ENCODE measurements around the gene CCM2.

Gene CCM2

DNA sequence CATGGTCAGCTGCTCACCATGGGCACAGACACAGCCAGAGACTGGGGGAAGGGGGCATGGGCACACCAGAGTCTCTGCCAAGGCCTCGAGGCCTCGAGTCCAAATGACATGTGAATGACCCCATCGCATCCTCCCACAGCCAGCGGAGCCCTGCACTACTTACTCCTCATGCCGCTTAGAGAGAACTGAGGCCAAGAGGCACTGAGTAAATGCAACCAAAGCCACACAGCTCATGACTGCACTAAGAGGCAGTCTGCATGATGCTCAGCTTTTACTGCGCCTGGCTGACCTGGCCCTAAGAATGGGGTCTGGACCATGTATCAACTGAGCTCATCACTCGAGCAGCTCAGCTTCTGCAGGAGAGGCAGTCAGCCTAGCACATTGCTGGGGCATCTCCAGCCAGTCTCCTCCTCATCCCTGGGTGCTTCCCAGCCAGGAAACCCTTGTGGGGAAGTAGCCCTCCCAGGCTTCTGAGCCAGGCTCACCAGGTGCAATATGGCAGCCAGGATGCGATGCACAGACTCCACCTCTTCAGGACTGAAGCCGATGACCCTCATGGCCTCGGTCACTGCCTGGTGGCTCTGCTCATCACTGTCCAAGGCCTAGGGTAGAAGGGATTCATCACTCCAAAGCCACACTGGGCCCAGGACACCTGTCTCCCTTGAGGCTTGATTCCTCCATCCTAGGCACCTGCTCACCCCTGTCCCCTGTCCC is 28.7 kb upstream of the CCM2 start:
- H3K9ac ChIP-seq (ENCODE audit: low read depth, low read length) = no peak overlapping the region
- H3K4me1 ChIP-seq (ENCODE audit: control insufficient read depth, insufficient read depth, low read length) = no peaks in the 10 kb centered on the region
- no peaks in the 10 kb centered on the region for H3K9me3 ChIP-seq (ENCODE audit: control insufficient read depth, insufficient read depth, low read length)
- no peaks in the 10 kb centered on the region for H3K27me3 ChIP-seq (ENCODE audit: control insufficient read depth, insufficient read depth, low read length)
- H3K4me3 ChIP-seq (ENCODE audit: low read depth, low read length) = no peak overlapping the region
- H3K36me3 ChIP-seq (ENCODE audit: control insufficient read depth, insufficient read depth, low read length) = peaks cover 3% of the 10 kb centered on the region

DNA sequence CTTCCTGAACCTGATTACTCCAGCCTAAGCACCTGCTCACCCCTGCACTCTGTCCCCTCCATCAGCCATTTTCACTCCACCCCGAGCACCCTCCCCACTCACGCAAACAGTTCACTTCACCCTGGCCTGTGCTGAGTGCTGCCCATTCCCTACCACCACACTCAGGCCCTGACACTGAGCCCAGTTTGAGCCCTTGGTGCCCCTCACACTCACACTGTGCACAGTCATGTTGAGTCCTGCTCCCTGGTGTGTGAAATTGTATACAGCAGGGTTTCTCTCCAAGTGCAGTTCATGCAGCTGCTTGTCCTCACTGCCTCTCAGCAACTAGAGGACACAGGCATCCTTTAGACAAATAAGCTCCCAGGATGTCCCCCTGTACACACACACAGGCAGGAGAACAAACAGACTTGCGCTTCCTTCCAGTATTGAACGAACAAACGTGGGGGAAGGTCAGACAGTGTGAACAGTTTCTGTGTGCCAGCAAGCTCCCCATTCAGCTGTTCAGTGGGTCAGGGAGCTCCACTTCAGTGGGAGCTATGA is 28.0 kb upstream of the CCM2 start:
- no peaks in the 10 kb centered on the region for H3K9me3 ChIP-seq (ENCODE audit: control insufficient read depth, insufficient read depth, low read length)
- peaks cover 3% of the 10 kb centered on the region for H3K36me3 ChIP-seq (ENCODE audit: control insufficient read depth, insufficient read depth, low read length)
- H3K9ac ChIP-seq (ENCODE audit: low read depth, low read length) = no peak overlapping the region
- H3K27me3 ChIP-seq (ENCODE audit: control insufficient read depth, insufficient read depth, low read length) = no peaks in the 10 kb centered on the region
- no peak overlapping the region for H3K4me3 ChIP-seq (ENCODE audit: low read depth, low read length)
- H3K4me1 ChIP-seq (ENCODE audit: control insufficient read depth, insufficient read depth, low read length) = no peaks in the 10 kb centered on the region

GRCh38 chr7:44972562-44972961 is 27.4 kb upstream of the CCM2 start:
- Histone ChIP-seq H3K27me3 (ENCODE audit: control insufficient read depth, insufficient read depth, low read length) (no peaks in the 10 kb centered on the region), H3K36me3 (ENCODE audit: control insufficient read depth, insufficient read depth, low read length) (peaks cover 3% of the 10 kb centered on the region), H3K9ac (ENCODE audit: low read depth, low read length) (no peak overlapping the region), H3K4me3 (ENCODE audit: low read depth, low read length) (no peak overlapping the region), H3K4me1 (ENCODE audit: control insufficient read depth, insufficient read depth, low read length) (no peaks in the 10 kb centered on the region), H3K9me3 (ENCODE audit: control insufficient read depth, insufficient read depth, low read length) (no peaks in the 10 kb centered on the region)

GRCh38 chr7:44973610-44974401 is 26.2 kb upstream of the CCM2 start:
- H3K9ac ChIP-seq (ENCODE audit: low read depth, low read length) = no peak overlapping the region
- no peak overlapping the region for H3K4me3 ChIP-seq (ENCODE audit: low read depth, low read length)
- H3K4me1 ChIP-seq (ENCODE audit: control insufficient read depth, insufficient read depth, low read length) = no peaks in the 10 kb centered on the region
- no peaks in the 10 kb centered on the region for H3K27me3 ChIP-seq (ENCODE audit: control insufficient read depth, insufficient read depth, low read length)
- no peaks in the 10 kb centered on the region for H3K9me3 ChIP-seq (ENCODE audit: control insufficient read depth, insufficient read depth, low read length)
- peaks cover 8% of the 10 kb centered on the region for H3K36me3 ChIP-seq (ENCODE audit: control insufficient read depth, insufficient read depth, low read length)

- no peak overlapping the region for H3K4me3 ChIP-seq (ENCODE audit: low read depth, low read length)
- no peaks in the 10 kb centered on the region for H3K27me3 ChIP-seq (ENCODE audit: control insufficient read depth, insufficient read depth, low read length)
- H3K4me1 ChIP-seq (ENCODE audit: control insufficient read depth, insufficient read depth, low read length) = no peaks in the 10 kb centered on the region
- H3K36me3 ChIP-seq (ENCODE audit: control insufficient read depth, insufficient read depth, low read length) = peaks cover 9% of the 10 kb centered on the region
- H3K9ac ChIP-seq (ENCODE audit: low read depth, low read length) = no peak overlapping the region
- H3K9me3 ChIP-seq (ENCODE audit: control insufficient read depth, insufficient read depth, low read length) = no peaks in the 10 kb centered on the region
Observed at GRCh38 chr7:44974549-44974948, 25.5 kb upstream of the CCM2 start.

DNA sequence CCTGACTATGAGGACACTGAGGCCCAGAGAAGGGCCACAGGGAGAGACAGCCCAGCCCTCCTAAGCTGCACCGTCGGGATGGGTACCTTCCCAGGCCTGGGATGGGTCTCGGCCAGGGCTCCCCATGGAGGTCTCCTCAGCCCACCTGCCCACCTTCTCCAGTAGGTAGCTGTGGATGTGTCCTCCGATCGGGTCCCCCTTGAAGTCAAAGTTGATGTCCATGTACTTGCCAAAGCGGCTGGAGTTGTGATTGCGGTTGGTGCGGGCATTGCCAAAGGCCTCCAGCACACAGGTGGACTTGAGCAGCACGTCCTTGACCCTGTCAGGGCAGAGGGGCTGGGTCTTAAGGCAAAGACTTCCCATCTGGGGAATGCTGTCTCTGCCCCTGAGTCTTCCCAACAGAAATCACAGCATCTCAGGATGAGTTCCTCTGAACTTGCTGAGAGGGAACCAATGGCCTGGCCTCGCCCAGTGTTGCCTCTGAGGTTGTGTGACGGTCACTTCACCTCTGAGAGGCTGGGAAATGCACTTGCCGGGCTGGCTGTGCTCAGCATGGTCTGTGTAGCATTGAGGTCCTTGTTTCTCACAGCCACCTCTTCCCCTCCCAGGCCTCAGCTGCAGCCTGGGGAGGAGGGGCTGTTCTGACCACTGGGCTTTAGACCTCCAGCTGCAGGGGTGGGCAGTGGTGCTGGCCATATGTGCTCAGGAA is 24.5 kb upstream of the CCM2 start:
- peaks cover 11% of the 10 kb centered on the region for H3K36me3 ChIP-seq (ENCODE audit: control insufficient read depth, insufficient read depth, low read length)
- no peaks in the 10 kb centered on the region for H3K27me3 ChIP-seq (ENCODE audit: control insufficient read depth, insufficient read depth, low read length)
- H3K4me3 ChIP-seq (ENCODE audit: low read depth, low read length) = no peak overlapping the region
- H3K4me1 ChIP-seq (ENCODE audit: control insufficient read depth, insufficient read depth, low read length) = no peaks in the 10 kb centered on the region
- H3K9ac ChIP-seq (ENCODE audit: low read depth, low read length) = no peak overlapping the region
- no peaks in the 10 kb centered on the region for H3K9me3 ChIP-seq (ENCODE audit: control insufficient read depth, insufficient read depth, low read length)

- Histone ChIP-seq H3K4me3 (ENCODE audit: low read depth, low read length) (no peak overlapping the region), H3K9ac (ENCODE audit: low read depth, low read length) (no peak overlapping the region), H3K9me3 (ENCODE audit: control insufficient read depth, insufficient read depth, low read length) (no peaks in the 10 kb centered on the region), H3K4me1 (ENCODE audit: control insufficient read depth, insufficient read depth, low read length) (no peaks in the 10 kb centered on the region), H3K27me3 (ENCODE audit: control insufficient read depth, insufficient read depth, low read length) (no peaks in the 10 kb centered on the region), H3K36me3 (ENCODE audit: control insufficient read depth, insufficient read depth, low read length) (peaks cover 11% of the 10 kb centered on the region)
Observed at GRCh38 chr7:44976040-44976745, 23.8 kb upstream of the CCM2 start.

- no peak overlapping the region for H3K9ac ChIP-seq (ENCODE audit: low read depth, low read length)
- H3K9me3 ChIP-seq (ENCODE audit: control insufficient read depth, insufficient read depth, low read length) = no peaks in the 10 kb centered on the region
- H3K36me3 ChIP-seq (ENCODE audit: control insufficient read depth, insufficient read depth, low read length) = peaks cover 14% of the 10 kb centered on the region
- no peaks in the 10 kb centered on the region for H3K27me3 ChIP-seq (ENCODE audit: control insufficient read depth, insufficient read depth, low read length)
- H3K4me1 ChIP-seq (ENCODE audit: control insufficient read depth, insufficient read depth, low read length) = no peaks in the 10 kb centered on the region
- H3K4me3 ChIP-seq (ENCODE audit: low read depth, low read length) = no peak overlapping the region
Observed at GRCh38 chr7:44976746-44977196, 23.2 kb upstream of the CCM2 start.

- H3K9me3 ChIP-seq (ENCODE audit: control insufficient read depth, insufficient read depth, low read length) = no peaks in the 10 kb centered on the region
- H3K27me3 ChIP-seq (ENCODE audit: control insufficient read depth, insufficient read depth, low read length) = no peaks in the 10 kb centered on the region
- no peaks in the 10 kb centered on the region for H3K4me1 ChIP-seq (ENCODE audit: control insufficient read depth, insufficient read depth, low read length)
- H3K36me3 ChIP-seq (ENCODE audit: control insufficient read depth, insufficient read depth, low read length) = peaks cover 15% of the 10 kb centered on the region
- no peak overlapping the region for H3K4me3 ChIP-seq (ENCODE audit: low read depth, low read length)
- H3K9ac ChIP-seq (ENCODE audit: low read depth, low read length) = no peak overlapping the region
Observed at GRCh38 chr7:44977304-44977958, 22.6 kb upstream of the CCM2 start.

DNA sequence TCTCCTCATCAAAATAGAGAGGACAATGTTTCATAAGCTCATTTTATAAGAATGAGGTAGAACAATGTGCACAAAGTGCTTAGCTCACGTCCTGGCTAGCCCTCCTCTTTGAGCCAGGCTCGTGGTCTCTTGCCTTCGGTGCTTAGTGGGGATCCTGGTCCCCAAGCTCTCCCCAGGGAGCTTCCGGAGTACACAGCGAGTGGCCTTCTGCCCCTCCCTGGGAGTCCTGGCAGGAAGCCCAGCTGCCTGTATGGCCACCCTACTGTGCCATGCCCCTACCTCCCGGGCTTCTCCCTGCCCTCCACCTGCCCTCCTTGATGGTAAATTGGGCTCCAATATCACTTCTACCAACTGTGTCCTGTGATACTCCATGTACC is 22.1 kb upstream of the CCM2 start:
- Histone ChIP-seq H3K4me3 (ENCODE audit: low read depth, low read length) (no peak overlapping the region), H3K9ac (ENCODE audit: low read depth, low read length) (no peak overlapping the region), H3K36me3 (ENCODE audit: control insufficient read depth, insufficient read depth, low read length) (peaks cover 20% of the 10 kb centered on the region), H3K4me1 (ENCODE audit: control insufficient read depth, insufficient read depth, low read length) (no peaks in the 10 kb centered on the region), H3K27me3 (ENCODE audit: control insufficient read depth, insufficient read depth, low read length) (no peaks in the 10 kb centered on the region), H3K9me3 (ENCODE audit: control insufficient read depth, insufficient read depth, low read length) (no peaks in the 10 kb centered on the region)
